Suppressor macrophage treated with lipopolysaccharide for 1 hour (primary cell): ENCODE measurements around the gene DCUN1D1.
"Not testable (repeated sequence)": the region's sequence is repeated elsewhere in the genome, so short reads cannot be mapped to it uniquely, and the experiment has no call there.

Experiments
- DNase-seq, 3 donors: peaks; one replicate each; pipeline ENCODE4 v3.0.0-alpha.2; 2020 to 2022

DCUN1D1 gene

DNA sequence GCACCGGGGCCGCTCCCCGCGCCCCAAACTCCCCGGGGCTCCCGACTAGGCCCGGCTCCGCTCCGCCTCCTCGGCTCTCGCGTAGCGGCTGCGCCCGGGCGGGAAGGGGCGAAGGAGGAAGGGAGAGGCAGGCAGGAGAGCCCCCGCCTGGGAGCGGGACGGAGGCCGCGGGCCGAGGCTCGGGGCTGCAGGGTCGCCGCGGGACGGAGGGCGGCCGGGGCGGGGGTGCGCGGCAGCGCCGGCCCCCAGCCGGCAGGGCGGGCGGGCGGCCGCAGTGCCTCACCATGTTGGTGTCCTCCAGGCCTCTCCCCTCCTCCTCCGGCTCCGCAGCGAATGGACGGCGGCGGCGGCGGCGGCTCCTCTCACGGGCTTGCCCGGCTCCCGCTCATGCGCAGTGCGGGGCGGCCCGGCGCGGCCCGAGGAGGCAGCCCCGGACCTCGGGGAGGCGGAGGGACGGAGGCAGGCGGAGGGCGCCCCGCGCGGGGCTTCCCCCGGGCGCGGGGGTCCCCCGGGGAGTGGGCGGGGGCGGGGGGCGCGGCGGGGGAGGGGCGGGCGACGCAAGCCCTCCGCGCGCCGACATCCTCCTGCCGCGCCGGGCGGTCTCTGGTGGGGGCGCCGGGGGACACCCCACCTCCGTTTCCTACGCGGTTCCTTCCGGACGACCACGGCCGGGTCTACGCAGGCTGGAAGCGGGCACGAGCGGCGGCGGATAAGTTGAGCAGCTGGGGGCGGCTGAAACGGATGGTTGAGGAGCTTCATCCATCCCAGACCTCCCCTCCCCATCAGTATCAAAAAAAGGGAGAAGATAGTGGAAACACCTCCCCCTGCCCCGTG is at the start of gene DCUN1D1:
Gene DCUN1D1 (minus strand): TSS at position 335 of the 834 bp plus-strand sequence. CDS start 49 bp downstream, at position 286.
- peak; percentile 93 to 97 (median 95) for DNase-seq

GRCh38 chr3:183028416-183028815 is 48.1 kb upstream of the DCUN1D1 start:
- no peak for DNase-seq

- no peak for DNase-seq
These were observed 46.9 kb upstream of the DCUN1D1 start for GRCh38 chr3:183027276-183027675.

GRCh38 chr3:183022936-183023516 is 42.7 kb upstream of the DCUN1D1 start:
- DNase-seq: no peak

- no peak for DNase-seq
These were observed 38.3 kb upstream of the DCUN1D1 start for GRCh38 chr3:183018421-183019192.

GRCh38 chr3:183015185-183015584 is 34.8 kb upstream of the DCUN1D1 start:
- no peak for DNase-seq

DNA sequence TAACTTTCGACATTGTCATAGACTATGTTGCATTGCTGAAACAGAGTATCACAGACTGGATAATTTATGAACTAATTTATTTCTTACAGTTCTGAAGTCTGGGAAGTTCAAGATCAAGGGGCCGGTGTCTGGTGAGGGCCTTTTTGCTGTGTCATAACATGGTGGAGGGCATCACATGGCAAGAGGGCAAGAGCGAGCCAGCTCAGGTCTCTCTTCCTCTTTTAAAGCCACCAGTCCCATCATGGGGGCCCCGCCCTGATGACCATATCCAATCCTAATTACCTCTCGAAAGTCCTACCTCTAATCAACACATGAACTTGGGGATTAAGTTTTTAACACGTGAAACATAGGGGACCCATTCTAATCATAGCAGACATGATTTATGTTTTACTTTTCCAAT is 33.5 kb upstream of the DCUN1D1 start:
- DNase-seq: peak in 1 of 3 donors; percentile 12

DNA sequence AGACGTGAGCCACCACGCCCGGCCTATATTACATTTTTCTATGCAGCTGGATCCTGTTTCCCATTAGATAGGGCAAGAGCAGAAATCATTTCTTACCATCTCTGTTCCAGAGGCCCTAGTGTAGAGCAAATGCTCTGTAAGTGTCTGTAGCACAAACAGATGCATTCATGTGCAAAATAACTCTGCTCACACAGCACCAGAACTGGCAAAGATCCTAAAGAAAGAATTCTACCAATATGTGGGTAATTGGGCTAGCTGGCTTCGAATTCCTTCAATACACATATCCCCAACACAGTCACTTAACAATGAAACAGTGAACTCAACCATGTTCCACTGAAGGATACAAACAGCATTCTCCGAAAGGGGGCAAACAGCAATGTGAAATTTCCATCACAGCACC is 32.7 kb upstream of the DCUN1D1 start:
- DNase-seq: no peak

DNA sequence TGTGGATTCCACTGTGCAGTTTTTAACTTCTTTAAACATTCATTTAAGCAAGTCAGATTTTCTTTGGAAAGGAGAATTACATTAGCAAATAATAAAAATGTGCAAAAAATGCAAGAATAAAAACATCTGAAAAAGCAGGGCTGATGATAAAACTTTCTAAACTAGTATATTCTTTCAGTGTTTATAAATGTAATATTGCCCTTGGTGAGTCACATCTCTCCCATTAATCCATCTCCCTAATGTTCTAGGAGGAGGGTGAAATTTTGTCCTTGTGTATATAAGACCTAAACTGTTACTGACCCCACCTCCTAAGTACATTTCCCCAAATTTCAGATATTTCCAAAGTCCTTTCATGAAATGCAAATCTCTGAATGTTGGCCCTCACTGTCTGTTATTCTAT is 28.5 kb upstream of the DCUN1D1 start:
- DNase-seq: no peak

- no peak for DNase-seq
These were observed 28.0 kb upstream of the DCUN1D1 start for GRCh38 chr3:183008303-183008702.

DNA sequence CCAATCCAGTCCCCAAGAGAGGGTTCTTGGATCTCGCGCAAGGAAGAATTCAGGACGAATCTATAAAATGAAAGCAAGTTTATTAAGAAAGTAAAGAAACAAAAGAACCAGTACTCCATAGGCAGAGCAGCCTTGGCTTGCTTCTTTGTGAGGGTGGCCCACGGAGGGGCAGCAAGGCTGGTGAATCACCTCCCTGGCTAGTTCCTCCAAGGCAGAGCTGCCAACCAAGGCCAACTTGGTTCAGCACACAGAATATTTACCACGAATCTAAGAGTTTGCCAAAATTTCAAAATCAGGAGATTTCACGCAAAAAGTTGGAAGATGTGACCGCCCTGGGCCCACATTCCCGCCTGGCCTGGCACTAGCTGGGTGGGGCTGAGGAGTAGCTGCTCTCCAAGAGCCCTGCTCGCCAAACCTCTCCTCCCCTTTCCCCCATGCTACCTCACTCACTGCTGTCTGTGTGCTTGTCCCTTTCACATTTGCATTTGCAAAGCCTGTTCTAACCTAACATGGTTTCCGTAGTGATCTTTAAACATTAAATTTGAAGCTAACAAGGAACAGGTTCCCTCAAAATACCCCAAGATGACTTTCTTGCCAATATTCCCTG is 26.2 kb upstream of the DCUN1D1 start:
- no peak for DNase-seq

DNA sequence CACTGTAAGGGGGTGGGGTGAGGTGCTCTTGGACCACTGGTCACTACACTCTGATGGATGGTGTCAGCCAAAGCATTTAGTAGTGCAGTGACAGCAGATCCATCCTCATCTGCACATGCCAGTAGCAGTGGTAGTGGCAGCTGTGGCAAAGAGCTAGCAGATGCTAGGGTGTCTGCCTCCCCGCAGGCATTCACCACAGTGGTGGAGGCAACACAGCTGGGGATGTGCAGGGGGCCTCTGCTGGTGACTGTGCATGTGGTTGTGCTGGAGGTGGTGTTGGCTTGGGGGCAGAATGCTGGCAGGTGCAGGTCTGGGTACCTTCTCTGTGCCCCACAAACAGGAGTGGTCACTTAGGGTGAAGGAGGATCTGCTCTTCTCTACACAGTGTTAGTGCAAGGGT is 19.4 kb upstream of the DCUN1D1 start:
- no peak for DNase-seq

- not testable (repeated sequence) for DNase-seq
These were observed 13.3 kb upstream of the DCUN1D1 start for GRCh38 chr3:182993486-182994201.

DNA sequence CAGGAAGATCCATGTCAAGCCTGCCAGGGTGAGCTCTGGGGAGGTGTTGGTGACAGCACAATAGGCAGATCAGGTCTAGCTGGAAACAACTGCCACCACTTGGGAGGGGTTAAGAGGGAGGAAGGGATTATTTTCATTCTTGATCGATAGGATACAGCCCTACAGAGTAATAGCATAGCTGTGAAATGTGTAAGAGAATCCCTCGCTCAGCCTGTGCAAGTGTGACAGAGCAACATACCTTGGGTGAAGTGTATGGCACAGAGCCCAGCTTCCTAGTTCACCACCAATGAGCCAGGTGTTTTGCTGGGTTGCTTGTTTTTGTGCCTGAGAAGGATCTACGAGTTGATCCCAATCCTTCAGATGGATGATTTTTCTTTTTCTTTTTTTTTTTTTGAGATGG is 9.2 kb upstream of the DCUN1D1 start:
- DNase-seq: no peak

GRCh38 chr3:182986021-182986420 is 5.7 kb upstream of the DCUN1D1 start:
- DNase-seq: no peak

DNA sequence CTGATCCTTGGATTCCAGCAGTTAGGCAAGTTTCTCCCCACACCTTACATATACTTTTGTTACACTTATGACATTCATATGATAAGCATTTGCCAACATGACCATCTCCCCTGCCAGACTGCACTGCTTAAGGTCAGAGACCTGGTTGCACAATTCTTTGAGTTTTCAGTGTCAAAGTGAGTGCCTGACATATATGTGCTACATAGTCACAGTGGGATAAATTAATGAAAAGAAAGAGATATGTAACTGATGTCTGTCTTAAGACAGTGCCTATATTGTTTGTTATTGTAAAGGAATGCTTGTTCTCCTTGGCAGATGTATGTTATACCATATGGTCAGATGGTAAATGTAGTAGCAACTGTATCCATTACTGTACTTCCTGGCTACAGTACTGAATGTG is 3.5 kb upstream of the DCUN1D1 start:
- no peak for DNase-seq

- no peak for DNase-seq
These were observed 671 bp upstream of the DCUN1D1 start for GRCh38 chr3:182981038-182981380.

DNA sequence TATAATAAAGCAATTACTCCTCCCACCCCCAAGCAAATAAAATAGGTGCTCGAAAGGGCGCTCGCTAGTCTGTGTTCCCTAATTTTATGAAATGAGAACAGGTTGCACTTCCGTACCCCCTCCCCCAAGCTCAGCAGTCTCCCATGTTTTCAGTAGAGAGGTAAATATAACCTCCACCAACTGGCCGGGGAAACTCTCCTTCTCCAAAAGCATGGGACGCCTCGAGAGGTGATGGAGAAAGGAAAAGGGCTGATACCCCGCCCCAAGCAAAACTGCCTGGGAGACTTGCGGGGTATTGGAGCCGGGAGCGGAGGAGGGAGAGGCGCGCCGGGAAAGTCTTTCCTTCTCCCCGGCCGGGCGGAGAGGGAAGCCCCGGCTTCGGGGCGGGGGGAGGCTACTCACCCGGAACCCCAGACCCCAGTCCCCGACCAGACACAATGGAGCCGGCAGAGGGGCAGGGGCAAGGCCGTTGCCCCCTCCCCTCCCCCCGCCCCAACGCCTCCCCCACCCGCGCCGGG is 605 bp downstream of the DCUN1D1 start:
- DNase-seq: peak; percentile 63 to 84 (median 68)

GRCh38 chr3:182979103-182979673 is 1.1 kb downstream of the DCUN1D1 start:
- DNase-seq: no peak

DNA sequence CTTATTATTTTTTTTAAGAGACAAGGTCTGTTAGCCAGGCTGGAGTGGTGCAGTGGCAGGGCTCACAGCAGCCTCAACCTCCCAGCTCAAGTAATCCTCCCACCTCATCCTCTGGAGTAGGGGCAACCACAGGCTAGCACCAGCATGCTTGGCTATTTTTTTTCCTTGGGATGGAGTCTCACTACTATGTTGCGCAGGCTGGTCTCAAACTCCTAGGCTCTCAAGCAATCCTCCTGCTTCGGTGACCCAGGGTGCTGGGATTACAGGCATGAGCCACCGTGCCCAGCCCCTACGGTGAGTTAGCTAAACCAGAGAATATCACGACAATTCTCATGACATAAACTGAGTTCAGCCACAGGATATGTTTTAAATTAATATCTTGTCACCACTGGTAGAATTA is 2.0 kb downstream of the DCUN1D1 start:
- no peak for DNase-seq

GRCh38 chr3:182973047-182973446 is 7.3 kb downstream of the DCUN1D1 start:
- no peak for DNase-seq

- no peak for DNase-seq
These were observed 8.0 kb downstream of the DCUN1D1 start for GRCh38 chr3:182972387-182972786.
